ENCODE data around the gene CIITA.
"Not testable (repeated sequence)": the region's sequence is repeated elsewhere in the genome, so short reads cannot be mapped to it uniquely, and the experiment has no call there.

Gene CIITA

DNA sequence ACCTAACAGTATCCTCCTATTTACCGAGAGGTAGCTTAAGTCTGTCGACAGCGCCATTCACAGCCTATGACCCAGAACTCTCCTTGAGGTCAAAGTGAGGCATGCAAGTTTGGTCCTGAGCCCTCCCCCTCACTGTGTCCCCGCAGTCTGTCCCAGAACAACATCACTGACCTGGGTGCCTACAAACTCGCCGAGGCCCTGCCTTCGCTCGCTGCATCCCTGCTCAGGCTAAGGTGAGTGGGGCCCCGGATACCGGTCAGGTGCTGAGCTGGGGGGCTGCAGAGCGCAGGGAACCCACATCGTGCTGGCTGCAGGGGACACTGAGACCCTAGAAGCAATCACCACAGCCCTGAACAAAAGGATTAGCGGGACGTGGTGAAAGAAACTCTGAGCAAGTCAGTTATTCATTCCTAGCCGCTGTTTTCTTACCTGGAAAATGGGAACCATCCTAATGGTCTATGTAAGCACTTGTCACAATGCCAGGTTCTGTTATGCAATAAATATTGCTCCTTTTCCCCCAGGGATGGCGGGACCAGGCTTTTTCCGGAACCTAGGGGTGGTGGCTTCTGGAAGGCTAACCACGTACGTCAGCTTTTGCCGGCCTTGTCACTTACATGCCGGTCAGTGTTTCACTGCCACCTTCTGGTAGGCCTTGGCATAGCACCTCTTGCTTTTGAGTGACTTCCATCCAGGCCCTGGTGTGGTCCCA, 41.4 kb downstream of the CIITA start:
- peak; percentile 73 for DNase-seq (ENCODE audit: low read depth)

GRCh38 chr16:10919003-10919351, 42.0 kb downstream of the CIITA start:
- DNase-seq (ENCODE audit: low read depth), result no peak

DNA sequence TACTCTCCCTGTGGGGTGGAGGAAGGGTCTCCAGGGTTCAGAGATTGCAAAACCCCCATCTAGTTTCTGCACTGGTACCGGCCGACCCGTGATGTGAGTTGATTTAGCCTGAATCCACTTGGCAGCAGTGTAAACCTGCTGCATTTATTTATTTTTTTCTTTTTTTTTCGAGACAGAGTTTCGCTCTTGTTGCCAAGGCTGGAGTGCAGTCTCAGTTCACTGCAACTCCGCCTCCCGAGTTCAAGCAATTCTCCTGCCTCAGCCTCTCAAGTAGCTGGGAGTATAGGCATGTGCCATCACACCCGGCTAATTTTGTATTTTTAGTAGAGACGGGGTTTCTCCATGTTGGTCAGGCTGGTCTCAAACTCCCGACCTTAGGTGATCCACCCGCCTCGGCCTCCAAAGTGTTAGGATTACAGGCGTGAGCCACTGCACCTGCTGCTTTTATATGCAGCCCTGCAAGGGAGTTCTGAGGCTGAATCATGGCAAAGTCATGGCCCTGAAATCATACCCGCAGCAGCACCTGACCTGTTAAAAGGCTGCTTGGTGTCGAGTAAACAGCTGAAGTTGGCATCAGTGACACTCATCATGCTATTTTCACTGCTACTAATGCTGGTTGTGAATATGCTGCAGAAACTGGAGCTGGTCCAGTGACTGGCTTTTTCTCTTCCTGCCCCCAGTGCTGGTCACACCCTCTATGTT, 43.9 kb downstream of the CIITA start:
- no peak for DNase-seq (ENCODE audit: low read depth)

DNA sequence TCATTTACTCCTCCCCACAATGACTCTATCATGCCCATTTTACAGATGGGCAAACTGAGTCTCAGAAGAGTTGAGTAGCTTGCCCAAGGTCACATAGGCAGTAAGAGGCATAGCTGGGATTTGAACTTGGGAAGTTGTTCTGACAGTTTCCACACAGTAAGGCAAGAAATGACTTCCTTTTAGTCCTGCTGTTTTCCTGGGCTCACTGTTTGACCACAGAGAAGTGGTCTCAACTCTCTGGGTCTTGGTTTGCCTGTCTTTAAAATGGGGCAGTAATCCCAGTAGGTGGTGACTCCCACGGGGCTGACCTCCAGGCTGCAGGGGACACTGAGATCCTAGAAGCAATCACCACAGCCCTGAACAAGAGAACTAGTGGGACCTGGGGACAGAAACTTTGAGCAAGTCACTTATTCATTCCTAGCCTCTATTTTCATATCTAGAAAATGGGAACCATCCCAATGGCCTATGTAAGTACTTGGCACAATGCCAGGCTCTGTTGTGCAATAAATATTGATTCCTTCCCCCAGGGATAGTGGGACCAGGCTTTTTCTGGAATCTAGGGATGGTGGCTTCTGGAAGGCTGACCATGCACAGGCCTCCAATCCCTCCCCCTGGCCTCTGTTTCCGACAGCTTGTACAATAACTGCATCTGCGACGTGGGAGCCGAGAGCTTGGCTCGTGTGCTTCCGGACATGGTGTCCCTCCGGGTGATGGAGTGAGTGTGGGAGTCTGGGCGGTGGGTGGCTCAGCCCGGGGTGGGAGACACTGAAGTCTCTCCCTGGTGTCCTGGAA, 44.7 kb downstream of the CIITA start:
- no peak for DNase-seq (ENCODE audit: low read depth)

GRCh38 chr16:10922328-10923145, 45.5 kb downstream of the CIITA start:
- no peak for DNase-seq (ENCODE audit: low read depth)

GRCh38 chr16:10923146-10923649, 46.2 kb downstream of the CIITA start:
- no peak for DNase-seq (ENCODE audit: low read depth)

DNA sequence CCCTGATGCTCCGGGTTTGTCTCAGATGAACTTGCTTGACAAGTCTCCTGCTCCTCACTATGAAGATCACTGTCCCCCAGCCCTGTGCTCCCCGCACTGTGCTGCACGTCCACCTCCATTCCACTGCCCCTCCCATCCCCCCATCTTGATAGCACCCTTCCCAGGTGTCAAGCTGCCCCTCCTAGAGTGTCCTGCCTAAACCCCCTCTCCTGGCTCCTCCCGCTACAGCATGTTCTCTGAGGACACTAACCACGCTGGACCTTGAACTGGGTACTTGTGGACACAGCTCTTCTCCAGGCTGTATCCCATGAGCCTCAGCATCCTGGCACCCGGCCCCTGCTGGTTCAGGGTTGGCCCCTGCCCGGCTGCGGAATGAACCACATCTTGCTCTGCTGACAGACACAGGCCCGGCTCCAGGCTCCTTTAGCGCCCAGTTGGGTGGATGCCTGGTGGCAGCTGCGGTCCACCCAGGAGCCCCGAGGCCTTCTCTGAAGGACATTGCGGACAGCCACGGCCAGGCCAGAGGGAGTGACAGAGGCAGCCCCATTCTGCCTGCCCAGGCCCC, 46.7 kb downstream of the CIITA start:
- no peak for DNase-seq (ENCODE audit: low read depth)

GRCh38 chr16:10925285-10925684, 48.3 kb downstream of the CIITA start:
- not testable (repeated sequence) for DNase-seq (ENCODE audit: low read depth)

- DNase-seq (ENCODE audit: low read depth), result no peak
These were observed 49.1 kb downstream of the CIITA start for GRCh38 chr16:10926094-10926493.

DNA sequence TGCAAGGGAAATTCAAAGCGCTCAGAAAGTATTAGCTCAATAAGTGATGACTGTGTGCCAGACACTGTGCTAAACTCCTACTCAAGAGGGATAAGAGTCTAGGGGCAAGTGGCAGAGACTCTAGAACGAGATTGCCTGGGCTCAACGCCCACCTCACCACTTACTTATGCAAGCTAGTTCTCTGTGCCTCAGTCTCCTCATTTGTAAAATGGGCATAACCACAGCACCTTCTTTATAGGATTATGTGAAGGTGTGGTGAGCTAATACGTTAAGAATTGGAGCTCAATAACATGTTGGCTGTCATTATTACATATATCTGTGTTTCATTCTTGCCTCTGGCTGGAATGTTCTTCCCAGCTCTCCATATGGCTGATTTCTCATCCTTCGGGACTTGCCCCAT, 49.9 kb downstream of the CIITA start:
- no peak for DNase-seq (ENCODE audit: low read depth)

GRCh38 chr16:10927497-10928112, 50.6 kb downstream of the CIITA start:
- no peak for DNase-seq (ENCODE audit: low read depth)

DNA sequence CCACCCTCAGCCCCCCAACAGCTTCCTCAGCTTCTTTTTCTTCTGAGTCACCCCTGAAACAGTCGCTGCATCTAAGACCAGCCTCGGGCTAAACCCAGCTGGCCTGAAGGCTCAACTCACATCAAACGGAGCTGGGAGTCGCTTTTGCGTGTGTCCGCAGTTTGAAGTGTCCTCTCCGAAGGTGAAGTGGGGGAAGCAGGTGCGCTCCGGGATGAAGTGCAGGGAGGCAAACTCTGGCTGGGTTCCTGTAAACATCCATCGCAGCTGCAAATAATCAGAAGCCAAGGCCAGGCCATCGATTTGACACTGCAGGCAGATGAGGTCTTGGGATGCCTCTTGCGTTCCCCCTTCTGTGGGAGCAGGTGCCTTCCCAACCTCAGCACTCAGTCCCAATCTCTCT, 52.1 kb downstream of the CIITA start:
- not testable (repeated sequence) for DNase-seq (ENCODE audit: low read depth)

GRCh38 chr16:10929853-10930754, 53.1 kb downstream of the CIITA start:
- DNase-seq (ENCODE audit: low read depth), result no peak

- no peak for DNase-seq (ENCODE audit: low read depth)
These were observed 53.7 kb downstream of the CIITA start for GRCh38 chr16:10930755-10931093.

- no peak for DNase-seq (ENCODE audit: low read depth)
These were observed 54.1 kb downstream of the CIITA start for GRCh38 chr16:10931134-10931533.

DNA sequence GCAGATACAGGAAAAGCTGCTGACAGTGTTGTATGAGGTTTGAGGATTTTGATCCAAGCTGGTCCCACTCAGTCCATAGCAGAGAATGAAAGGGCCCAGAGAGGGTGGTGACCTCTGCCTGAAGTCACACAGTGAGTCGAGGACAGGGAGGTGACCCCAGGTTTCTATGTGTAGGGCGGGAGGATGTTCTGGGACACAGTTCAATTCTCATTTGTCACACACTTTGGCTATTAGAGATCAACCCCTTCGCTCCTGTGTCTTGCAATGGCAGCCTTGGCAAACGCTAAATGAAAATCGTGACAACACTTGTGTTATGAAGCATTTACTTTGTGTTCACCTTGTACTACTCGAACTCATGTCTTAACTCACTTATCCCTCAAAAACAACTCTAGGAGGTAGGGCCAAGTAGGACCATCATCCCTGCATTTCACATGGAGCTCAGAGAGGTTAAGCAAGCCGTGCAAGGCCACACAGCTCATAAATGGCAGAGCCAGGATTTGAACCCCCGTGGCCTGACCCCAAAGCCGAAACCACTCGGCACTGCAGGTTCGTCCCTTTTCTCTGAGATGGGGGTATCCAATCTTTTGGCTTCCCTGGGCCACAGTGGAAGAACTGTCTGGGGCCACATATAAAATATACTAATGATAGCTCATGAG, 55.1 kb downstream of the CIITA start:
- no peak for DNase-seq (ENCODE audit: low read depth)

- DNase-seq (ENCODE audit: low read depth), result no peak
These were observed 56.1 kb downstream of the CIITA start for GRCh38 chr16:10932959-10933710.

DNA sequence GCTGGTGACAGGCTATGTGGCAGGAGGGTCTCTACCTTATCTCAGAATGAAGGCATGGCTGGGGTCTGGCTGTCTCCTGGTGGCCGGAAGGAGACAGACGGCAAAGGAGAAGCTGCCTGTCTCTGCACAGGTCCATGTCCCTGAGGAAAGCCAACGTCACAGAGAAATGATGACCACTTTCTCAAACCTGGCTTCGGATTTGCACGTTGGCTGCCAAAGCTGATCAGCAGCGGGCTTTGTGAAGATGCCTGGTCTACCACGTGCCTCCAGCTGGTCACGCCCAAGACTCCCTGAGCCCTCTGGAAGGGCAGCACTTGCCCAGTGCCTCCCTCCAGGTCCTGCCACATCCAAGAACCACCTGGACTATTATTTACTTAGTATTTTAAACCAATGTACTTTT, 56.9 kb downstream of the CIITA start:
- no peak for DNase-seq (ENCODE audit: low read depth)

Data from activated gamma-delta T cell treated with anti-CD3 and anti-CD28 coated beads, Interleukin-2, amount 50 U/mL, for 16 hours (primary cell).